ENCODE measurements around the gene TOMM70. TPM values are rescaled to one million over a fixed set of nuclear protein-coding genes. Genes with fewer than 3 reads are reported as not detected.
"Not testable (repeated sequence)": the region's sequence is repeated elsewhere in the genome, so short reads cannot be mapped to it uniquely, and the experiment has no call there.

TOMM70 gene
- 59.0 TPM for total RNA-seq

DNA sequence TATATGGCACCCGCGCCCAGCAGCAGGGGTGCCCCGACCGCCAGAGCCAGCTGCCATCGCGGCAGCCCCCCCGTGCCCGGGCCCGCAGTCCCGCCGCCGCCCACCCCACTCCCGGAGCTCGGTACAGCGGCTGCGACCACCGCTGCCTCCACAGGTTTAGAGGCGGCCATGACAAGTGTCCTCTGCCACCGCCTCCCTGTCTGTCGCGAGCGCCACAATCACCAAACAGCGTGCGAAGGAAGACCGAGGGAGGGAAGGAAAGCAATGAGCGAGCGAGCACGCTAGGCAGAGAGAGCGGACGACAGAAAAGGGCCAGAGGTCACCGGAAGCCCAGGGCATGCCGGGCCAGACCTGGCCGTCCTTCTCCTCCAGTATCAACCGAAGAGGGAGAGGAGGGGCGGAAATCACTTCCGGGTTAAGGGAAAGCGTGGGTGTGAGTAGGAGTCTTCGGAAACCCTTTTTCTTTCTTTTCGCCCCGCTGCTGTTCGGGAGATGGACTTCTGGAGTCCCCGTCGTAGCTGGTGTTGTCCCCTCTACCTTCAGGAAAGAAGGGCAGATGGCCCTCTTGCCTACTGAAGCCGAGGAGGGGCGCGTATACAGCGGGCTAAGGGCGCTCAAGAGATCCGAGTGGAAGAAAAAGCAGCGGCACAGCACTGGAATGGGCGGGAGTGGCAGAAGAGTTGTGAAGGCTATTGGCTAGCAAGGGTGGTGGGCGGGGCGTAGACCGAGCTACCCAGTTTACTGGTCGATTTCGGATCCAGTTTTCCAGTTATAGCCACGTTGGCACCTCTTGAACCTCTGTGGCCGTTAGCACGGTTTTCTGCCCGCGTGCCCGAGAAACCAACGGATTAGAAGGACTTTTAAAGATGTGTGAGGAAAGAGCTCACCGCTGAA lies at the start of gene TOMM70, which contains the start of gene LNP1:
TSS of gene TOMM70 (minus strand) at position 310 of the 894 bp plus-strand sequence. CDS start at position 170, 140 bp downstream.
TSS of gene LNP1 (plus strand) at position 760 of the 894 bp plus-strand sequence. CDS start 28,191 bp downstream, outside the sequence.
- H3K27me3 ChIP-seq (ENCODE audit: control insufficient read depth in 3 of 3, insufficient read depth in 3 of 3, low read length in 3 of 3): no peaks in the 10 kb centered on the region
- H3K36me3 ChIP-seq (ENCODE audit: control insufficient read depth in 3 of 3, insufficient read depth in 3 of 3, low read length in 3 of 3): no peaks in the 10 kb centered on the region
- H3K9me3 ChIP-seq (ENCODE audit: control insufficient read depth in 3 of 3, low read length in 3 of 3): no peaks in the 10 kb centered on the region
- peak within 1 kb of the TSS; percentile 88 to 100 (median 97) for H3K4me3 ChIP-seq (ENCODE audit: low read length in 3 of 3)
- peak within 1 kb of the TSS; percentile 94 to 99 (median 97) for H3K9ac ChIP-seq (ENCODE audit: low read depth in 1 of 3, low read length in 3 of 3)
- H3K27ac ChIP-seq (ENCODE audit: low read depth, low read length): peak within 1 kb of the TSS; percentile 91
- peaks cover 19 to 29% (median 26%) of the 10 kb centered on the region in 3 donors for H3K4me1 ChIP-seq (ENCODE audit: control insufficient read depth in 3 of 3, insufficient read depth in 3 of 3, low read length in 3 of 3)

DNA sequence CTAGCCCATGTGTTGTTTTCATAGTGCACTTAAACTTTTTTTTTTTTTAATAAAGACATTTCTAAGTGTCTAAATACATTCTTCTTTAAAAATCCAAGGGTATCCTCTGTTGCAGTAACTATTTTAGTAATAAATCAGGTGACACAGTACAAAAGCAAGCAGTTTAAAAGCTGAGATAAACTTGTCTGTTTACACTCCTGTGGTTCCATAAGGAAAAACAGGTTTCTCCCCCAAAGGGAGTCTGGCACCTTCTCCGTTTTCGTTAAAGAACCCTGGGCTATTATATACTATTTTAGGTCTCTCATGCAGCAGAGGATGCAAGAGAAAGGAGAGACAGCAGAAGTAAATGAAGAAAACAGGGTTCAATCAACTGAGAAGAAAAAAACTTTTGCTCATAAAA lies 48.3 kb upstream of the TOMM70 start:
- no peaks in the 10 kb centered on the region for H3K27me3 ChIP-seq (ENCODE audit: control insufficient read depth in 3 of 3, insufficient read depth in 3 of 3, low read length in 3 of 3)
- H3K9ac ChIP-seq (ENCODE audit: low read depth in 1 of 3, low read length in 3 of 3): no peak overlapping the region
- H3K4me1 ChIP-seq (ENCODE audit: control insufficient read depth in 3 of 3, insufficient read depth in 3 of 3, low read length in 3 of 3): no peaks in the 10 kb centered on the region
- no peak overlapping the region for H3K4me3 ChIP-seq (ENCODE audit: low read length in 3 of 3)
- H3K36me3 ChIP-seq (ENCODE audit: control insufficient read depth in 3 of 3, insufficient read depth in 3 of 3, low read length in 3 of 3): peaks cover 0 to 5% (median 0%) of the 10 kb centered on the region in 3 donors
- no peaks in the 10 kb centered on the region for H3K9me3 ChIP-seq (ENCODE audit: control insufficient read depth in 3 of 3, low read length in 3 of 3)
- no peak overlapping the region for H3K27ac ChIP-seq (ENCODE audit: low read depth, low read length)

DNA sequence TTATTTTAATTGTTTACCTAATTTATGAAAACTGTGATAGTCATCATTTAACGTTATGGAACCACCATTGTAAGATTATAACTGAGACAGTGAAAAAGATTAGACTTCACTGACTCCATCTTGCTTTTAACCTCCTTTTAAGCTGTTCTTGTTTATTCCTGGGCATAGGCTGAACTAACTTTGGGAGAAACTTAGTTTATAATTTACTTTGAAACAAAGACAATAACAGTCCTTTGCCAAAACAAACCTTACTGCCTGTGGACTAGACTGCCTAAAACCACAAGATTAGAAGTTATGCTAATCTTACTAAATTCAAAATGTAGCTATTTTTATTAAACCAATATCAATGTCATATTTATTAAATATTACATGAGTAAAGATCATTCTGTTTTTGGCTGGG lies 47.2 kb upstream of the TOMM70 start:
- no peak overlapping the region for H3K27ac ChIP-seq (ENCODE audit: low read depth, low read length)
- H3K36me3 ChIP-seq (ENCODE audit: control insufficient read depth in 3 of 3, insufficient read depth in 3 of 3, low read length in 3 of 3): peaks cover 0 to 4% (median 0%) of the 10 kb centered on the region in 3 donors
- H3K27me3 ChIP-seq (ENCODE audit: control insufficient read depth in 3 of 3, insufficient read depth in 3 of 3, low read length in 3 of 3): no peaks in the 10 kb centered on the region
- no peak overlapping the region for H3K9ac ChIP-seq (ENCODE audit: low read depth in 1 of 3, low read length in 3 of 3)
- no peaks in the 10 kb centered on the region for H3K4me1 ChIP-seq (ENCODE audit: control insufficient read depth in 3 of 3, insufficient read depth in 3 of 3, low read length in 3 of 3)
- H3K4me3 ChIP-seq (ENCODE audit: low read length in 3 of 3): no peak overlapping the region
- no peaks in the 10 kb centered on the region for H3K9me3 ChIP-seq (ENCODE audit: control insufficient read depth in 3 of 3, low read length in 3 of 3)

DNA sequence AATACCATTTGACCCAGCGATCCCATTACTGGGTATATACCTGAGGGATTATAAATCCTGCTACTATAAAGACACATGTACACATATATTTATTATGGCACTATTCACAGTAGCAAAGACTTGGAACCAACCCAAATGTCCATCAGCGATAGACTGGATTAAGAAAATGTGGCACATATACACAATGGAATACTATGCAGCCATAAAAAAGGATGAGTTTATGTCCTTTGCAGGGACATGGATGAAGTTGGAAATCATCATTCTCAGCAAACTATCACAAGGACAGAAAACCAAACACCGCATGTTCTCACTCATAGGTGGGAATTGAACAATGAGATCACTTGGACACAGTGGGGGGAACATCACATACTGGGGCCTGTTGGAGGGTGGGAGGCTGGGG lies 46.2 kb upstream of the TOMM70 start:
- H3K27ac ChIP-seq (ENCODE audit: low read depth, low read length); H3K4me3 ChIP-seq (ENCODE audit: low read length in 3 of 3); H3K36me3 ChIP-seq (ENCODE audit: control insufficient read depth in 3 of 3, insufficient read depth in 3 of 3, low read length in 3 of 3); H3K27me3 ChIP-seq (ENCODE audit: control insufficient read depth in 3 of 3, insufficient read depth in 3 of 3, low read length in 3 of 3); H3K4me1 ChIP-seq (ENCODE audit: control insufficient read depth in 3 of 3, insufficient read depth in 3 of 3, low read length in 3 of 3); H3K9ac ChIP-seq (ENCODE audit: low read depth in 1 of 3, low read length in 3 of 3); H3K9me3 ChIP-seq (ENCODE audit: control insufficient read depth in 3 of 3, low read length in 3 of 3): not testable (repeated sequence)

DNA sequence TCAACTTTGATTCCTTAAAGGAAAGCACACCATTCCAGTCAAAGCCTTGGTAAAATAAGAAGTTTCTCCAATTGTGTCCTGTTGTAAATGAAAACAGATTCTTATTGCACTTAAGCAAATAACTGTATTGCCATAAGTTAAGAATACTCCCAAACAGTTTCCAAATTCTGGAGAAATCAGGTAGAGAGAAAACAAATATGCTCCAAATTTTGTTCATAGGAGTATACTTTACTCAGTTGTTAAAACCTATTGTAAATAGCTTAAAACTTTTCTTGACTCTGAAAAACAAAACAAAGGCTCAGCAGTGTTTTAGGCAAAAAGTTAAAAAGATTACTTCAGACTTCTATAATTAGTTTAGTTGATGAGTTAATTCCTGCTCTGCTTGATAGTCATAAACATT lies 42.8 kb upstream of the TOMM70 start:
- Histone ChIP-seq H3K4me1 (ENCODE audit: control insufficient read depth in 3 of 3, insufficient read depth in 3 of 3, low read length in 3 of 3) (no peaks in the 10 kb centered on the region), H3K4me3 (ENCODE audit: low read length in 3 of 3) (no peak overlapping the region), H3K27me3 (ENCODE audit: control insufficient read depth in 3 of 3, insufficient read depth in 3 of 3, low read length in 3 of 3) (no peaks in the 10 kb centered on the region), H3K9ac (ENCODE audit: low read depth in 1 of 3, low read length in 3 of 3) (no peak overlapping the region), H3K27ac (ENCODE audit: low read depth, low read length) (no peak overlapping the region), H3K36me3 (ENCODE audit: control insufficient read depth in 3 of 3, insufficient read depth in 3 of 3, low read length in 3 of 3) (no peaks in the 10 kb centered on the region), H3K9me3 (ENCODE audit: control insufficient read depth in 3 of 3, low read length in 3 of 3) (no peaks in the 10 kb centered on the region)

DNA sequence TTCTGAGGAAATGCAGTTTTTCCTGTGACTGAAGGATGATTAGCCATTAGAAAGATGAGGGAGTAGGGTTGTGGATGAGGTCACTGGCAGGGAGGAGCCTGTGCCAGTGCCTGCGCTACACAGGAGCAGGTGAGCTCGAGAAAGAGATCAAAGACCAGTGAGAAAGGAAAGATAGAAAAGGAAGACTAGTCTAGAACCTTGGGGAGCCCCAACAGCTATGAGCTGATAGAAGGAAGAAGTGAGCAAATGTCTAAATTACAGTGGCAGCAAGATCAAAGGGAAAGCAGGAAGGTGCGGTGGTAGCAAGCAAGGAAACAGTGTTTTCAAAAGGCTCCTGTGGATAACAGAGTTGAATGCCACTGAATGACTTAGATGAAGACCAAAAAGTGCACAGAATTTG lies 40.0 kb upstream of the TOMM70 start:
- H3K9me3 ChIP-seq (ENCODE audit: control insufficient read depth in 3 of 3, low read length in 3 of 3): no peaks in the 10 kb centered on the region
- no peak overlapping the region for H3K9ac ChIP-seq (ENCODE audit: low read depth in 1 of 3, low read length in 3 of 3)
- no peaks in the 10 kb centered on the region for H3K36me3 ChIP-seq (ENCODE audit: control insufficient read depth in 3 of 3, insufficient read depth in 3 of 3, low read length in 3 of 3)
- peaks cover 0 to 4% (median 0%) of the 10 kb centered on the region in 3 donors for H3K4me1 ChIP-seq (ENCODE audit: control insufficient read depth in 3 of 3, insufficient read depth in 3 of 3, low read length in 3 of 3)
- no peak overlapping the region for H3K27ac ChIP-seq (ENCODE audit: low read depth, low read length)
- H3K27me3 ChIP-seq (ENCODE audit: control insufficient read depth in 3 of 3, insufficient read depth in 3 of 3, low read length in 3 of 3): no peaks in the 10 kb centered on the region
- H3K4me3 ChIP-seq (ENCODE audit: low read length in 3 of 3): no peak overlapping the region

DNA sequence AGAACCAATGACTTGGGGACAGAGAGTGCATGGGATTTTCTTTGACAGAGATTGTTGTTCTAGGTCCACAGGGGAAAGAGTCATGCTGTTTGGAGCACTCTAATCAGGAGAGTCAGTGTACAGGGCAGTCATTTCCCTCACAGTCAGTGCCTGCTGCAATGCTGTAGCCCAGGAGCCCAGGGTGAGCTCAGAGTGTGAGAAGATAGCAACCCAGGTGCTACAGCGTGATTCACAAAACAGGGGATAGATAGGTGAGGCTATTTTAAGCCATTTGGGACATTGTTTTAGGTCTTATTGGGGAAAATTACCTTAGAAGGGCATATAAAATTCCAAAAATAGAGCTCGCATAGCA lies 37.7 kb upstream of the TOMM70 start:
- no peak overlapping the region for H3K27ac ChIP-seq (ENCODE audit: low read depth, low read length)
- no peak overlapping the region for H3K9ac ChIP-seq (ENCODE audit: low read depth in 1 of 3, low read length in 3 of 3)
- no peaks in the 10 kb centered on the region for H3K36me3 ChIP-seq (ENCODE audit: control insufficient read depth in 3 of 3, insufficient read depth in 3 of 3, low read length in 3 of 3)

DNA sequence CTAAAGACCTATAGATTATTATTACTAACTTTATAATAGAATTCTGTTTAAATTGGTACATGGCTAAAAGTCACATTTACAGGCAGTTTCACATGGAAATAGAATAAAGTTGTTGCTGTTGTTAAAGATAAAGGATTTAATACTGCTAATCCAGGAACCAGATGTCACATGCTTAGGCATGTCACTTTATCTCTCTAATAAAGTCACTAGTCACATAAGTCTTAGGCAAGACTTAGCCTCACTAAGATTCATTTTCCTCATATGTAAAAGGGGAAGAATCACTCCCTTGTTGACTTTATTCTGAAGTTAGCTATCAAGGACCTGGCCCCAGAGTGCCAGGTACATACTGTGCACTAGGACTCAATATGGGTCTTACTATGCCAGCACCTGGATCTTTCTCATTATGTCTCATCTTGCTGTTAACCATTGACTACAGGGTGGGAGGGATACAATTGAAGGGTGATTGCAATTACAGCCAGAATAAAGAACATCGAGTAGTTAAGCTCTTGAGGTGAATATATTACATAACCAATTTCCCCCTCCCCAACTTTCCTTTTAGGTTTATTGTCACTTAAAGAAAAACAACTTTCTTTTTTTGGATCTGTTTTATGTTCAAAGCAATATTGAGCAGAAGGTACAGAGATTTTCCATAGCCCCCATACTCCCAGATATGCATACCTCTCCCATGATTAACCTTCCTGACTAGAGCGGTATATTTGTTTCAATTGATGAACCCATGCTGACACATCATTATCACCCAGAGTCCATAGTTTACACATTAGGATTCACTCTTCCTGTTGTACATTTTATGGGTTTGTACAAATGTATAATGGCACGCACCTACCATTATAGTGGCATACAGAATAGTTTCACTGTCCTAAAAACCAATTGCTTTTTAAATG lies 37.1 kb upstream of the TOMM70 start:
- H3K27me3 ChIP-seq (ENCODE audit: control insufficient read depth in 3 of 3, insufficient read depth in 3 of 3, low read length in 3 of 3): no peaks in the 10 kb centered on the region

More for the DNA sequence above, 37.7 kb upstream of the TOMM70 start:
- Histone ChIP-seq H3K27me3 (ENCODE audit: control insufficient read depth in 3 of 3, insufficient read depth in 3 of 3, low read length in 3 of 3) (no peaks in the 10 kb centered on the region), H3K9me3 (ENCODE audit: control insufficient read depth in 3 of 3, low read length in 3 of 3) (no peaks in the 10 kb centered on the region), H3K4me1 (ENCODE audit: control insufficient read depth in 3 of 3, insufficient read depth in 3 of 3, low read length in 3 of 3) (peaks cover 0 to 4% (median 0%) of the 10 kb centered on the region in 3 donors), H3K4me3 (ENCODE audit: low read length in 3 of 3) (no peak overlapping the region)

DNA sequence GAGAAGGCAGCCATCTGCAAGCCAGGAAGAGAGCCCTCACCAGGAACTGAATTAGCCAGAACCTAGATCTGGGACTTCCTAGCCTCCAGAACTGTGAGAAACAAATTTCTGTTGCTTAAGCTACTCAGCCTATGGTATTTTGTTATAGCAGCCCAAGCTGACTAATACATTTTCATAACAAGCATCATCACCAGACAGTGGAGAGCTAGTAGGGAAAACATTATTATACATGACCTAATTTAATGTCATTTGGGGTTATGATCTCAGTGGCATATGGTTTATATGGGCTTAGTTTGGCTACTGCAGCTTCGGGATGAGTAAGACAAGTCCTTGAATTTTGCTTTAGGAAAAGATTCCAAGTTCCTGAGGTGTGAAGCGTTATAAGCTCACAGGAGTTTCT lies 36.1 kb upstream of the TOMM70 start:
- Histone ChIP-seq H3K4me1 (ENCODE audit: control insufficient read depth in 3 of 3, insufficient read depth in 3 of 3, low read length in 3 of 3) (peaks cover 0 to 4% (median 0%) of the 10 kb centered on the region in 3 donors), H3K27me3 (ENCODE audit: control insufficient read depth in 3 of 3, insufficient read depth in 3 of 3, low read length in 3 of 3) (no peaks in the 10 kb centered on the region), H3K9me3 (ENCODE audit: control insufficient read depth in 3 of 3, low read length in 3 of 3) (no peaks in the 10 kb centered on the region), H3K27ac (ENCODE audit: low read depth, low read length) (no peak overlapping the region), H3K4me3 (ENCODE audit: low read length in 3 of 3) (no peak overlapping the region), H3K36me3 (ENCODE audit: control insufficient read depth in 3 of 3, insufficient read depth in 3 of 3, low read length in 3 of 3) (no peaks in the 10 kb centered on the region), H3K9ac (ENCODE audit: low read depth in 1 of 3, low read length in 3 of 3) (no peak overlapping the region)

More for the DNA sequence above, 37.1 kb upstream of the TOMM70 start:
- peaks cover 0 to 4% (median 0%) of the 10 kb centered on the region in 3 donors for H3K4me1 ChIP-seq (ENCODE audit: control insufficient read depth in 3 of 3, insufficient read depth in 3 of 3, low read length in 3 of 3)
- no peak overlapping the region for H3K9ac ChIP-seq (ENCODE audit: low read depth in 1 of 3, low read length in 3 of 3)
- no peak overlapping the region for H3K27ac ChIP-seq (ENCODE audit: low read depth, low read length)
- no peaks in the 10 kb centered on the region for H3K36me3 ChIP-seq (ENCODE audit: control insufficient read depth in 3 of 3, insufficient read depth in 3 of 3, low read length in 3 of 3)
- H3K9me3 ChIP-seq (ENCODE audit: control insufficient read depth in 3 of 3, low read length in 3 of 3): no peaks in the 10 kb centered on the region
- H3K4me3 ChIP-seq (ENCODE audit: low read length in 3 of 3): no peak overlapping the region

All from skeletal muscle tissue (tissue), 4 donors.